ENCODE data around the gene CATSPERE.
"Not testable (repeated sequence)": the region's sequence is repeated elsewhere in the genome, so short reads cannot be mapped to it uniquely, and the experiment has no call there.

Gene CATSPERE

GRCh38 chr1:244449936-244450508, 11.1 kb upstream of the CATSPERE start:
- DNase-seq: no peak

GRCh38 chr1:244450597-244451538, 10.2 kb upstream of the CATSPERE start:
- no peak for DNase-seq

GRCh38 chr1:244451539-244451950, 9.5 kb upstream of the CATSPERE start, which contains the start of gene ADSS2:
ADSS2 (minus strand) TSS chr1:244451909; CDS start chr1:244451817, 92 bp downstream.
- DNase-seq: no peak

- peak; percentile 94 for DNase-seq
These were observed 8.9 kb upstream of the CATSPERE start for GRCh38 chr1:244451951-244452795.

- no peak for DNase-seq
These were observed 6.7 kb upstream of the CATSPERE start for GRCh38 chr1:244454412-244454811.

GRCh38 chr1:244456586-244456985, 4.5 kb upstream of the CATSPERE start:
- DNase-seq: no peak

- no peak for DNase-seq
These were observed 2.3 kb upstream of the CATSPERE start for GRCh38 chr1:244458781-244459180.

GRCh38 chr1:244460197-244460596, 876 bp upstream of the CATSPERE start:
- peak; percentile 91 for DNase-seq

GRCh38 chr1:244466724-244467123, 5.7 kb downstream of the CATSPERE start:
- no peak for DNase-seq

- DNase-seq: no peak
These were observed 12.1 kb downstream of the CATSPERE start for GRCh38 chr1:244473059-244473605.

- not testable (repeated sequence) for DNase-seq
These were observed 23.9 kb downstream of the CATSPERE start for GRCh38 chr1:244484971-244485370.

GRCh38 chr1:244494653-244495052, 33.6 kb downstream of the CATSPERE start:
- DNase-seq: no peak

GRCh38 chr1:244496186-244496585, 35.1 kb downstream of the CATSPERE start:
- no peak for DNase-seq

GRCh38 chr1:244497805-244498204, 36.7 kb downstream of the CATSPERE start:
- no peak for DNase-seq

GRCh38 chr1:244499484-244499883, 38.4 kb downstream of the CATSPERE start:
- not testable (repeated sequence) for DNase-seq

GRCh38 chr1:244500515-244500914, 39.4 kb downstream of the CATSPERE start:
- DNase-seq: not testable (repeated sequence)

- no peak for DNase-seq
These were observed 41.6 kb downstream of the CATSPERE start for GRCh38 chr1:244502630-244503029.

GRCh38 chr1:244513493-244513892, 52.4 kb downstream of the CATSPERE start:
- DNase-seq: no peak

GRCh38 chr1:244515680-244516079, 54.6 kb downstream of the CATSPERE start:
- DNase-seq: no peak

GRCh38 chr1:244536316-244536715, 75.2 kb downstream of the CATSPERE start:
- DNase-seq: no peak

- no peak for DNase-seq
These were observed 84.4 kb downstream of the CATSPERE start for GRCh38 chr1:244545511-244545910.

- DNase-seq: no peak
These were observed 87.6 kb downstream of the CATSPERE start for GRCh38 chr1:244548558-244549115.
